ENCODE results near the gene PPP1R14D. TPM values are rescaled to one million over a fixed set of nuclear protein-coding genes. Genes with fewer than 3 reads are reported as not detected.

Gene PPP1R14D
- total and polyA plus RNA-seq, 10 donors = 0.30 TPM; not detected in 9

DNA sequence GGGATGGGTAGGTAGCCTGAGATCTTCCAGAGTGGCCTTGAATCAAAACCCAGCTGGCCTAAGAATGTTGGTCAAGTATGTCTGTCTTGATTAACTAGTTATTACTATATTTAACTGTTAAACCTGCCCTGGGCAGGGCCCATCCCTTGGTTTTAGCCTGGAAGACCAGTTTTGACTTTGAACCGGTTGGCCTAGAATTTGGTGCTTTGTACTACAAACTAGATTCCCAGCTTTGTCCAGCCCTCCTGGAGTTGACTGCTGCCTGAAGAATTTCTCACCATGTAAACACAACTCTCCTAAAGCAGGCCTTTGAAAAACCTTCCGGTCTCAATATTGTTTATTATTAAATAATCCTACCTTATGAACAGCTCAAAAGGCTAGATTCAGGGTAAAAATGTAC is 42.7 kb downstream of the PPP1R14D start:
- H3K4me3 ChIP-seq = no peak overlapping the region
- H3K27me3 ChIP-seq (replicated peaks in 1 of 7) = no peaks in the 10 kb centered on the region
- 91 to 99% (median 97%) methylated on average over 2 of the region's 2 CpGs for WGBS, 5 donors
- DNase-seq = no peak
- peaks cover 0 to 17% (median 2%) of the 10 kb centered on the region in 6 donors for H3K36me3 ChIP-seq
- TF ChIP-seq POLR2AphosphoS5 (IDR thresholded peaks at IDR 0.05) (no peak), POLR2A (IDR thresholded peaks at IDR 0.05) (no peak)
- TF ChIP-seq, protein P1, sequence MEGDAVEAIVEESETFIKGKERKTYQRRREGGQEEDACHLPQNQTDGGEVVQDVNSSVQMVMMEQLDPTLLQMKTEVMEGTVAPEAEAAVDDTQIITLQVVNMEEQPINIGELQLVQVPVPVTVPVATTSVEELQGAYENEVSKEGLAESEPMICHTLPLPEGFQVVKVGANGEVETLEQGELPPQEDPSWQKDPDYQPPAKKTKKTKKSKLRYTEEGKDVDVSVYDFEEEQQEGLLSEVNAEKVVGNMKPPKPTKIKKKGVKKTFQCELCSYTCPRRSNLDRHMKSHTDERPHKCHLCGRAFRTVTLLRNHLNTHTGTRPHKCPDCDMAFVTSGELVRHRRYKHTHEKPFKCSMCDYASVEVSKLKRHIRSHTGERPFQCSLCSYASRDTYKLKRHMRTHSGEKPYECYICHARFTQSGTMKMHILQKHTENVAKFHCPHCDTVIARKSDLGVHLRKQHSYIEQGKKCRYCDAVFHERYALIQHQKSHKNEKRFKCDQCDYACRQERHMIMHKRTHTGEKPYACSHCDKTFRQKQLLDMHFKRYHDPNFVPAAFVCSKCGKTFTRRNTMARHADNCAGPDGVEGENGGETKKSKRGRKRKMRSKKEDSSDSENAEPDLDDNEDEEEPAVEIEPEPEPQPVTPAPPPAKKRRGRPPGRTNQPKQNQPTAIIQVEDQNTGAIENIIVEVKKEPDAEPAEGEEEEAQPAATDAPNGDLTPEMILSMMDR (IDR thresholded peaks at IDR 0.05 in 8 of 11, conservative IDR thresholded peaks at IDR 0.05 in 3 of 11) = no peak
- no peaks in the 10 kb centered on the region for H3K9me3 ChIP-seq
- intact Hi-C loops (cut with DNase I; ENCODE audit: low total_unique reads) = no loop called here
- peaks cover 0 to 58% (median 23%) of the 10 kb centered on the region in 6 donors for H3K4me1 ChIP-seq
- no peak overlapping the region for H3K27ac ChIP-seq

DNA sequence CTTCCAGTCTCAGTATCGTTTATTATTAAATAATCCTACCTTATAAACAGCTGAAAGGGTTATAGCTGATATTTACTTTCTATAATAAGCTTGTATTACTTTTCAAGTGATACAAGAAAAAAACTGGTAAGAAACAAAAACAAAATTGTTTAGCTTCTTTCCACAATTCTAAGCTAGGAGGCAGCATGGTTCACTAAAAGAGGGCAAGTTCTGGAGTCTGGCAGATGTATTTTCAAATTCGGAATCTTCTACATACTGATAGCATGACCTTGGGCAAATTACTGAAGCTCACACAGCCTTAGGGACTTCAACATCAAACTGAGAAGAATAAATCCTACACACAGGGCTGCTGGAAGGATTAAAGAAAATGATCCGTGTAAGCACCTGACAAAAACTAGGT is 43.3 kb downstream of the PPP1R14D start:
- intact Hi-C loops (cut with DNase I; ENCODE audit: low total_unique reads) = no loop called here
- no peaks in the 10 kb centered on the region for H3K9me3 ChIP-seq
- H3K36me3 ChIP-seq = peaks cover 0 to 11% (median 0%) of the 10 kb centered on the region in 6 donors
- no peak overlapping the region for H3K27ac ChIP-seq
- no peak for DNase-seq
- 78 to 90% (median 84%) methylated on average over 3 of the region's 3 CpGs for WGBS, 5 donors
- H3K4me1 ChIP-seq = peaks cover 0 to 55% (median 23%) of the 10 kb centered on the region in 6 donors
- H3K27me3 ChIP-seq (replicated peaks in 1 of 7) = no peaks in the 10 kb centered on the region
- TF ChIP-seq POLR2AphosphoS5 (IDR thresholded peaks at IDR 0.05) = no peak
- no peak for TF ChIP-seq POLR2A (IDR thresholded peaks at IDR 0.05)
- TF ChIP-seq, protein P1 (IDR thresholded peaks at IDR 0.05 in 8 of 11, conservative IDR thresholded peaks at IDR 0.05 in 3 of 11) = no peak
- H3K4me3 ChIP-seq = no peak overlapping the region

DNA sequence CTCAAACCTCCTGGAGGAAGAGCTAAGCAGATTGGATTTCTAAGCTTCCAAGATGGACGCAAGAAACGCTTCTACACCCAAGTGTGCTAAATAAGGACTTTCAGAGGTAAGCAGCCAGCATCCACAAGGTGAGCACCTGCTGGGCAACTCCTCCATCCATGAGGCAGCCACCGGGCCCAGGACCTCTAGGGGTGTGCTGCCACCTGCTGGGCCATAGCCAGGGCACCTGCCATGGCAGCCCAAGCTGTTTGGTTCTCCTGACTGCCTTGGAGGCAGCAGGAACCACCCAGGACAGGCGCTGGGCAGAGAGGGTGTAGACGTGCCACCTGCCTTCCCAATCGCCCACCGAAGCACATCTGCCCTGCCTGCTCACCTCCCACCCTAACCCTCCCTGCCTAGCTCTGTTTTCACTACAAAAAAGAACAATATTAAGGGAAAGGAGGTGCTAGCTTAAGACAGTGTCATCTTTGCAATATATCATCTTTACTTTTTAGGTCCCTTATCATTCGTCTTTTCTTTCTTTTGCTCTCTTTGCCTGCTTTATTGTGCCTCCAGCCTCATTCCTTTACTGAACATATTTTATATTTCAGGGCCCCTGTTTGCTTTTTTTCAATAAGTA is 45.8 kb downstream of the PPP1R14D start:
- Histone ChIP-seq H3K27ac (no peak overlapping the region), H3K4me3 (no peak overlapping the region), H3K9me3 (no peaks in the 10 kb centered on the region), H3K4me1 (peaks cover 0 to 30% (median 12%) of the 10 kb centered on the region in 6 donors), H3K27me3 (replicated peaks in 1 of 7) (no peaks in the 10 kb centered on the region), H3K36me3 (peaks cover 0 to 36% (median 23%) of the 10 kb centered on the region in 6 donors)
- DNase-seq = peak; percentile 94
- 54 to 63% (median 58%) methylated on average over 8 of the region's 8 CpGs for WGBS, 5 donors
- intact Hi-C loops (cut with DNase I; ENCODE audit: low total_unique reads) = loop anchor here (2.0 kb wide), 1 partner anchor 104 kb away; no protein-coding TSS in a partner anchor
- TF ChIP-seq POLR2A (IDR thresholded peaks at IDR 0.05) = no peak
- TF ChIP-seq POLR2AphosphoS5 (IDR thresholded peaks at IDR 0.05) = peak; percentile 28 to 71 (median 34)
- TF ChIP-seq, protein P1 (IDR thresholded peaks at IDR 0.05 in 8 of 11, conservative IDR thresholded peaks at IDR 0.05 in 3 of 11) = peak; percentile 56 to 89 (median 83)

DNA sequence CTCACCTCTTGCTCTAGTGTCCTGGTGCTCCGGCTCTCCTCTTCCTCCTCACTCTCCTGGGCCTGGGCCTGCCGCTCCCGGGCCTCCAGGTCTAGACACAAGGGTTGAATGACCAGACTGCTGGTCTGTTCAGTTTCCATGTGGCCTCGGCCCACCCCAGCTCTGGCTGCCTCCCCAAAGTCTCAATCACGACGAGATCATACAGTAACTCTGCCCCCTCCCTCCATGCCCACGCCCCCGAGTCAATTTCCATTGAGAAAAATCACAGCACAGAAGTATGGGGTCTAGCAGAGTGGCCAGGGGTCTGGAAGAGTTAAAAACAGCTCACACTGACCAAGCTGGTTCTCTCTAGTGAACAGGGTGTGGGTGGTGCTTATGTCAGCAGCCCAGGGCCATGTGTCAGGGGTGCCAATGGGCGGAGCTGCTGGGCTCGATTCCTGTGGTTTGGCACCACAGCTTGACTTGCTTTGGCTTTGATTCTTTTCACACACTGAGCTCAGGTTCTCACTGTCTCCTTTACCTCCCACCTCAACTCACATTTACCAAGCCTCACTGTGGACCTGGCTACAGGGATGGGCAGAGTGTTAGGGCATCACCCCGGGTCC is 51.9 kb downstream of the PPP1R14D start:
- WGBS, 5 donors = 79 to 89% (median 83%) methylated on average over 11 of the region's 11 CpGs
- no peak for TF ChIP-seq POLR2A (IDR thresholded peaks at IDR 0.05)
- no peak for TF ChIP-seq POLR2AphosphoS5 (IDR thresholded peaks at IDR 0.05)
- TF ChIP-seq, protein P1 (IDR thresholded peaks at IDR 0.05 in 8 of 11, conservative IDR thresholded peaks at IDR 0.05 in 3 of 11) = no peak
- no peaks in the 10 kb centered on the region for H3K27me3 ChIP-seq (replicated peaks in 1 of 7)
- peak; percentile 79 for DNase-seq
- H3K4me3 ChIP-seq = no peak overlapping the region
- H3K4me1 ChIP-seq = peaks cover 0 to 18% (median 0%) of the 10 kb centered on the region in 6 donors
- peaks cover 0 to 86% (median 80%) of the 10 kb centered on the region in 6 donors for H3K36me3 ChIP-seq
- H3K27ac ChIP-seq = no peak overlapping the region
- H3K9me3 ChIP-seq = no peaks in the 10 kb centered on the region
- intact Hi-C loops (cut with DNase I; ENCODE audit: low total_unique reads) = no loop called here

Measured in spleen (tissue), 11 donors.